Activated naive CD4-positive, alpha-beta T cell treated with anti-CD3 and anti-CD28 coated beads, Interleukin-2, amount 50 U/mL, for 72 hours (primary cell): ENCODE data around the gene CDK17. TPM values are rescaled to one million over a fixed set of nuclear protein-coding genes. Genes with fewer than 3 reads are reported as not detected.

Experiments used
- ATAC-seq, 2 donors: fragments of 150-1000 bp; cut with Tn5 transposase; 2 replicates each; pipeline ENCODE4 v1.10.0; 2021; ENCODE audit warnings: mild to moderate bottlenecking in 2 of 2, moderate library complexity in 2 of 2
- DNase-seq, 2 donors: peaks; one replicate each; pipeline ENCODE4 v3.0.0; 2021 to 2022; ENCODE audit warnings: low spot score in 2 of 2
- H3K27ac Mint-ChIP-seq, 2 donors: one replicate each; pipeline ENCODE4 v1.8.0; 2022; ENCODE audit warnings: mild to moderate bottlenecking in 2 of 2, mixed read lengths in 2 of 2
- H3K36me3 Mint-ChIP-seq, 2 donors: one replicate each; pipeline ENCODE4 v1.8.0; 2022; ENCODE audit warnings: mixed read lengths in 2 of 2
- H3K9me3 Mint-ChIP-seq, 2 donors: one replicate each; pipeline ENCODE4 v1.8.0; 2022; ENCODE audit warnings: mixed read lengths in 2 of 2
- total RNA-seq, 2 donors: library from RNA; stranded (reverse); gene quantifications; one replicate each; pipeline ENCODE4 v1.2.3, GENCODE V29; 2022

The CDK17 gene
- total RNA-seq, 2 donors from 2014 or later = 43.5 to 51.0 TPM

DNA sequence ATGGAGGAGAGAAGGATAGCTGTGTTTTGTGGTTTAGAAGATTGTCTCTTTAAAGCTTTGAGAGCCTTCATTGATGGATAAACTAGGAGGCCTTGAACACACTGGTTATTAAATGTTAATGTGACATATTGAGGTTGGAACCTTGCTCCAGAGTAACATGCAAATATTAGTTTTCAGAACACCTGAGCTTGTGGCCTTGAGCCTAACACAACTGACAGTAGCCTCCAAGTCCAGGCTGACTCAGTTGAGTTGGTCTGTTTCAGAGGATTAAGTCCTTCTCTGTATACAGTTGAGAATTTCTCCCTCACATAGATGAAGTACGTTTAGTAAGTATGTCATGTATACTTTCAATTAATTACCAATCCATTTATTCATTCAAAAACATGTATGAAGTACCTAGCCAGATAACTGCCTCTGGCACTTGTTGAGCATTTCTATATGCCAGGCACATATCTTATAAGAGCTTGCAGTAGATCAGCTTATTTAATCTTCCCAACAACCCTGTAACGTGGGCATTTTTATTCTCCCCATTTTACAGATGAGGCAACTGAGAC, 142.6 kb downstream of the CDK17 start:
- peak overlapping the region in 1 of 2 donors; percentile 62 for H3K27ac Mint-ChIP-seq
- H3K9me3 Mint-ChIP-seq = no peaks in the 10 kb centered on the region
- DNase-seq (peak in 1 of 2 donors; percentile 0), ATAC-seq (no peak)
- H3K36me3 Mint-ChIP-seq = peaks cover 8 to 14% of the 10 kb centered on the region in 2 donors

DNA sequence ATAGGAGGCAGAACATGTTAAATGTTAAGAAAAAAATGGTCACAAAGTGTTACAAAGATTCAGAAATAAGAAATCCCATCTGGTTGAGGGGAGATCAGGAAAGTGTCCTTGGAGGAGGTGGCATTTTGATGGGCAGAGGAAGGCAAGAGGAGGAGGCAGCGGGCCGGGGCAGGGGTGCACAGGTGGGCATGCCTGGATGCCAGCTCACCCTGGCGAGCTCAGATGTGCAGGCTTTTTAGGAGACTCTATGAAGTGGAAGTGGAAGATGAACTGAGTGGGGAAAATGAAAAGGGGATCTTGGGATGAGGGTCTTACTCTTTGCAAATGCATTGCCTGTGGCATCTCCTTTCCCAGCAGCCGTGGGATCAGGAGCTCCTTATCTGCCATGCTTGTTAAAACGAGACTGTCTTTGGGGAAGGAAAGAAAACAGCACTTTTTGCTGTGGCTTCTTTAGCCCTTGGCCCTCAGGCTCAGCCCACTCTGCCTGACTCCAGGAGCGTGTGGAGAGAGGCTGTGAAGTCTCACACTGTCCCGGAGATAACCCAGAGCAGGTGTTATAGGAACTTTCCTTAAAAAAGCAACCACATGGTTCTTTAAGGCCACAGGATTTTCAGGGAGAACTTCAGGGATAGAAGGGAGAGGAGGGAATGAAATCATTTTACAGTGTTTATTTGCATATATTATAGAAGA, 143.4 kb downstream of the CDK17 start:
- no peak overlapping the region for H3K27ac Mint-ChIP-seq
- DNase-seq (peak in 1 of 2 donors; percentile 2), ATAC-seq (no peak)
- H3K9me3 Mint-ChIP-seq = no peaks in the 10 kb centered on the region
- peaks cover 16 to 22% of the 10 kb centered on the region in 2 donors for H3K36me3 Mint-ChIP-seq

DNA sequence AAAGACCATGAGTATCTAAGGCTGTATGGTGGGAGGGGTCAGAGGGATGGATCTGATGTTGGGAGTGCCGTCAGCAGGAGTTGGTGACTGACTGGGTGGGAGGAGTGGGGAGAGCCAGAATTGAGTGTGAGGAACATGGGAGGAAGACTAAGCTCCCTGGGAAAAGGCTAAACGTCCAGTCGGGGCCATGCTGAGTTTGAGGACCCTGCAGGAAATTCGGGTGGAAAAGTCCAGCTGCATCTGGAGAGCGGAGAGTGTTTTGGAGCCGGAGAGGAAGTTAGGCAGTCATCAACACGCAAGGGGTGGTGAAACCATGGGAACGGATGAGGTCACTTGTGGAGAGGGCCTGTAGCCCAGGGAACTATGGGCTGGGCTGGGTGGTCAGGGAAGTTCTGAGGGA, 145.2 kb downstream of the CDK17 start:
- Mint-ChIP-seq H3K36me3 (peaks cover 22 to 24% of the 10 kb centered on the region in 2 donors), H3K9me3 (no peaks in the 10 kb centered on the region), H3K27ac (no peak overlapping the region)
- ATAC-seq (no peak), DNase-seq (no peak)

DNA sequence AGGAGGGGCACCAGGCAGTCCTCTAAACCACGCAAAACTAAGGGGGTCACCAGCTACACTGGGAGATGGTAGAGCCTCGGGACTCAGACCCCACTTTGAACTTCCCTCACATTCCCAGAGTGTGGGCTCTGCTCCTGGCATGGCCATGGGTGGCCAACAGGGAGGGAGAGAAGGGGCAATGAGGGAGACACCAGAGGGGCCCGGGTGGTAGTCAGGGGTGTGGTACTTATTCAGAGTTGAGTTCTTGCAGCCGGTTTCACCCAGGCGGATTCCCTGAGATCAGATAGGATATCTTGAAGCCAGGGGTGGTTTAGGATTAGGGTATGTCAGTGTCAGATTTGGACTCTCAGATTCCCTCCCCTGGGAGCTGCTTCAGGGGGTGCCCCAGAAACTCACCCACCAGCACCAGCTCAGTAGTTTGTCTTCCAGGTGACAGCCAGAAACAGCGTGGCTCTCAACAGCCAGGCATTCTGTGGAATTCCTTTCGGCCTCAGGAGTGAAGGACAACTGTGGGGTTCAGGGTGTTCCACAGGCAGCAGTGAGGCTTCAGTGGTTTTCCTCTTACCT, 150.0 kb downstream of the CDK17 start:
- Mint-ChIP-seq H3K9me3 (no peaks in the 10 kb centered on the region), H3K36me3 (peaks cover 38 to 57% of the 10 kb centered on the region in 2 donors), H3K27ac (peak overlapping the region; percentile 69 to 96)
- DNase-seq = no peak
- peak in 1 of 2 donors; percentile 9 for ATAC-seq

DNA sequence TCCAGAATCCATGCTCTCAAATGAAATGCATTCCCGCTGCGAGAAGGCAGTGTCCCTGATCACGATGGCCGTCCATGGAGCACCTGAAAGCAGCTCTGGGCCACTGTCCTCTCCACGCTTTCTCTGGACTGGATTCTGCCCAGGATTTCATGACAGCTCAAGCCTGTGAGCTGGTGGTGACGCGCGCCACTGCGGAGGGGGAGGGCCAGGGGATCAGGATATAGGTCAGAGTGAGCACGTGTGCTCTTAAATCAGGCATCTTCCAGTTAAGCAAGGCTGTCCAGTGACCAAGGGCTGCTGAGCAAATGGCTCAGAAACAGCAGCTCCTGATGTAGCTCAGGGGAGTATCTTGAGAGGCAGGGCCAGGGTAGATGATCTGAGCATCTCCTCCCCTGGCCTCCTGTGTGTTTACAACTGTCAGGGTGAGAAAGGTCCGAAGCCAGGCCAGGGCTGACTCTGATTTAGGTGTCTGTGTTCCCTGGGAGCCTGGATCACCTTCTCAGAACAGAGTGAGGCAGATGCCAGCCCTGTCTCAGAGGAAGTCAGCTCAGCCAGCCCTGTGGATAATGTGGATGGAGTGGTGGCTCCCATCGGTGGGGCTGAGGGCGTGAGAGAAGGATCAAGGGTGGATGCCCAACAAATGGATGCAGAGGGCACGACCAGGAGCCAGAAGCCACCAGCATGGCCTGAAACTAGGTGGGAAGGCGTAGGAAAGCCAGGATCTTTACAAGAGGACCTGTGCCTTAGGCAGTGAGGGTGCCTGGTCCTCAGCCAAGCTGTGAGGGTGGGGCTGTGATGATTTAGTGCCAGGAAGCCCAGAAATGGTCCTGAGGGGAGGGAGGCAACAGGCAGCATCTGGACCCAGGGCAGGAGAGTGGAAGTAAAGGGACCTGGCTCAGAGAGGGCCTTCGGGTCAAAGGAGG, 150.8 kb downstream of the CDK17 start:
- Mint-ChIP-seq H3K9me3 (no peaks in the 10 kb centered on the region), H3K27ac (peak overlapping the region; percentile 69 to 96), H3K36me3 (peaks cover 38 to 57% of the 10 kb centered on the region in 2 donors)
- DNase-seq = no peak
- ATAC-seq = peak in 1 of 2 donors; percentile 12

DNA sequence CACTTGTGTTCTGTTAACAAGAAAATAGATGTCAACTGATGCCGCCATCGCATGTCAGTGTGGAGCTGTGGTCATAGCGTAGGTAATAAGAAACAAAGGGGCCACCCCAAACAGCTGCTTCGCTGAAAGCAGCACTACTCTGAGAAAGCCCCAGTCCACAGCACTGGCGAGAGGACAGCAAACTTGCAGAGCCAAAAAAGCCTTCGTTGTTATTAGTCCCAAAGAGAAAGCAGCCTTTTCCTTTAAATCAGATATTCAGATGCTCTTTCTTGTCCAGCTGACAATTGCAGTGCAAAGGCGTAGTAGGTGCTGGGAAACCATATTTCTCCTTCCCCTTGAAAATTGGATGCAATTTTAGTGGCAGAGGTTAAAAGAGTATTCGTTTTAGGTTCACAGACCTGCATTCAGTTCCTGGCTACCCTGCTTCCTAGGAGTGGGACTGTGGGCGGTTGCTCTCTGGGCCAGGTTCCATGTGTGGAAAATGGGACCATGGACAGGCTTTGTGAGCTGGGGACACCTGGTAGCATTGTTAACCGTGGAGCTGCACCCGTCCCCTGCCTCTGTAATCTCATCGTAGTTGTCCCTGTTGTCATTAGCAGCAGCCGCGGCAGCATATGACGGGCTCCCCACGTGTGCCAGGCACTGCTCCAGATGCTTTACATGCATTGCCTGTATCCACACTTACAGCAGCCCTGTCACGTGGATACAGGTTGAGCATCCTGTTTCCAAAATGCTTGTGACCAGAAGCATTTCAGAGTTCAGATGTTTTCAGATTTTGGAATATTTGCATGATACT, 151.9 kb downstream of the CDK17 start:
- no peak for DNase-seq
- Mint-ChIP-seq H3K27ac (peak overlapping the region; percentile 63 to 83), H3K9me3 (no peaks in the 10 kb centered on the region), H3K36me3 (peaks cover 38 to 59% of the 10 kb centered on the region in 2 donors)
- ATAC-seq = no peak

DNA sequence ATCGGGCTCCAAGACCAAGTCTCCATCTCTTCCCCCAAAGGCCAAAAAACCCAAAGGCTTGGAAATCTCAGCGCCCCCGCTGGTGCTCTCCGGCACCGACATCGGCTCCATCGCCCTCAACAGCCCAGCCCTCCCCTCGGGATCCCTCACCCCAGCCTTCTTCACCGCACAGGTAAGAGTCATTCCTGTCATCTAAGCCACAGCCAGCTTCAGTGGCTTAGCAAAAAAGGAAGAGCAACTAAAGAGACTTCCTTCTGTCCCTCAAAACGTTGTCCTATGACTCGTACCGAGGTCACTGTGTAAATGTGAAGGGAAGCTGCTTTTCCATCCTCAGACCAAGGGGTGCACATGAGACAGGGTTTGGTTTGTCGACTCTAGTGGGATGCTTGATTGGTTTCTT, 152.7 kb downstream of the CDK17 start:
- H3K9me3 Mint-ChIP-seq = no peaks in the 10 kb centered on the region
- peak overlapping the region; percentile 63 to 83 for H3K27ac Mint-ChIP-seq
- DNase-seq = peak in 1 of 2 donors; percentile 23
- ATAC-seq = peak; percentile 74 to 91
- H3K36me3 Mint-ChIP-seq = peaks cover 38 to 64% of the 10 kb centered on the region in 2 donors

DNA sequence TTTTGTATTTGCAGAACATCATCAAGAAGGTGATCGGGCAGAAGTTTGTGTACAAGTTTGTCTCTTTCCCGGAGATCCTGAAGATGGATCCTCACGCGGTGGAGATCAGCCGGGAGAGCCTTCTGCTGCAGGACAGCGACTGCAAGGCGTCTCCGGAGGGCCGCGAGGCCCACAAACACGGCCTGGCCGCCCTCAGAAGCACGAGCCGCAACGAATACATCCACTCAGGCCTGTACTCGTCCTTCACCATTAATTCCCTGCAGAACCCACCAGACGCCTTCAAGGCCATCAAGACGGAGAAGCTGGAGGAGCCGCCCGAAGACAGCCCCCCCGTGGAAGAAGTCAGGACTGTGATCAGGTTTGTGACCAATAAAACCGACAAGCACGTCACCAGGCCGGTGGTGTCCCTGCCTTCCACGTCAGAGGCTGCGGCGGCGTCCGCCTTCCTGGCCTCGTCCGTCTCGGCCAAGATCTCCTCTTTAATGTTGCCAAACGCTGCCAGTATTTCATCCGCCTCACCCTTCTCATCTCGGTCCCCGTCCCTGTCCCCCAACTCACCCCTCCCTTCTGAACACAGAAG, 153.2 kb downstream of the CDK17 start:
- Mint-ChIP-seq H3K27ac (peak overlapping the region; percentile 63 to 83), H3K36me3 (peaks cover 32 to 59% of the 10 kb centered on the region in 2 donors), H3K9me3 (no peaks in the 10 kb centered on the region)
- peak in 1 of 2 donors; percentile 39 for DNase-seq
- ATAC-seq = no peak

DNA sequence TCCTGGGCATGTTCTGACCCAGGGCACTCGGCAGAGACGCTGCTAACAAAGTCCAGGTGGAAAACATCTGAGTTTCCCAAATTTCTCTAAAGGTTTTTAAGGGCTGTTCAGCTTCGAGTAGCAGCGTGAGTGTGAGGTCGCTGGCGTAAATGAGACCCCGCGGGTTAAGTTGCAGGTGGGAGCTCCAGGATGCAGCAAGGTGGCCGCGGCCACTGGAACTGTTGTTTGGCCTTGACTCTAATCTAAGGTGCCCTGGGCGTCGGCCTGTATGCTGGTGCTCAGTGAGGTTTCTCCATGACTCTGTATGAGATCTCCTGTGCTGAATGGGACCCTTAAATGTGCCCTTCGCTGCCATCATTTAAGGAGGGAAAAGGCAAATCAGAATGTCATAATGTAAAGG, 155.4 kb downstream of the CDK17 start:
- Mint-ChIP-seq H3K27ac (no peak overlapping the region), H3K9me3 (no peaks in the 10 kb centered on the region), H3K36me3 (peaks cover 16 to 39% of the 10 kb centered on the region in 2 donors)
- ATAC-seq (no peak), DNase-seq (peak in 1 of 2 donors; percentile 26)

DNA sequence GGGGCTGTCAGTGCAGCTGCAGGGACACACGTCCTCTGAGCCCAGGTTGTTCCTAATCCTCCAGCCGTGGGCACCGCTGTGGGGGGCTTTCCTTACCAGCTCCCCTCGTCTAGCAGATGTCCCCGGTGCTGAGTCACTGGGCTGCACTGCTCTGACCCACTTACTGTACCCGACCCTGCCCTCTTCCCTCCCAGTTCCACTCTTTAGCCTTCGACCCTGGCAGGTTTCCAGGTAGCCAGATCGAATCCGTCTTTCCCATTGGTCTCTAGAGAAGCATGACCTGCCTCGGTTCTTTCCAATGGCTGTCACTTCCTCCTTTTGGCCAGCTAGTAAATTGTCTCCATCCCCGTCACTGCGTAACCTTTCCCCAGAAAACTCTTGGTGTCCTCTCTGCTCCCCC, 157.6 kb downstream of the CDK17 start:
- Mint-ChIP-seq H3K27ac (peak overlapping the region; percentile 64 to 88), H3K9me3 (no peaks in the 10 kb centered on the region), H3K36me3 (peaks cover 12 to 27% of the 10 kb centered on the region in 2 donors)
- ATAC-seq (no peak), DNase-seq (peak in 1 of 2 donors; percentile 35)

DNA sequence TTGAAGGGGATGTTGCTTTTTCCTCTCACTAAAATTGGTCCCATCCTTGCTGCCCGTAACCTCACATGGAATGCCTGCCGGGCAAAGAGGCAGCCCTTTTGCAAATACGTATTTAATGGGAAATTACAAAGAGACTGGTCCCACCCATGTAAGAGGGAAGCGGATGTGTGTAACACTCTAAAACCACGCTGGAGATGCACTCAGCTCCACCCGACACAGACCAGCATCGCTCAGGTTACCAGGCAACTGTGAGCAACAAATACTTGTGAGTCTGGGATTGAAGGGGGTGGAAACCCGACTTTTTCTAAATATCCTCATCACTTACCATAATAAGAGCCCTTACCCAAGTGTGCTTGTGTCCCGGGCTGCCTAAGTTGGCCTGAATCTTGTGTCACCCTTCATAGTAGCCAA, 158.4 kb downstream of the CDK17 start:
- Mint-ChIP-seq H3K9me3 (no peaks in the 10 kb centered on the region), H3K27ac (peak overlapping the region; percentile 64 to 88), H3K36me3 (peaks cover 4 to 22% of the 10 kb centered on the region in 2 donors)
- peak; percentile 68 to 79 for ATAC-seq
- DNase-seq = peak; percentile 32 to 55

DNA sequence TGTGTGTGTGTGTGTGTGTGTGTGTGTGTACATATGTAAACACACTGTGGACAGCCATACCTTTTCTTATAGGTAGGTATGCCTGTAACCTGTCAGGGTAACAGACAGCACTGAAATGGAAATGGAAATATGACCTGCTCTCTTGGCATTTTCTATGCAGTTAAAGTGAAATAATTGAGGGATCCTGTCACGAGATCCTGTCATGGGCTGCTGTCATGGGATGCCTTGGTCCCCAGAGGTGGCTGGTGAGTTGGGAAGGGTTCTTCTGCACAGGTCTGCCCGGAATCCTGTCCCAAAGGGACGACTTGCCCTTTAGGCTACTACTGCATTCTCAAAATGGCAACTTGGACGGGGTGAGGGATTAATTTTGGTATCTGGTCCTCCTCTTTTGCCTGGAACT, 158.8 kb downstream of the CDK17 start:
- H3K9me3 Mint-ChIP-seq = no peaks in the 10 kb centered on the region
- DNase-seq (no peak), ATAC-seq (no peak)
- peaks cover under 1 to 22% of the 10 kb centered on the region in 2 donors for H3K36me3 Mint-ChIP-seq
- H3K27ac Mint-ChIP-seq = peak overlapping the region; percentile 64 to 88

DNA sequence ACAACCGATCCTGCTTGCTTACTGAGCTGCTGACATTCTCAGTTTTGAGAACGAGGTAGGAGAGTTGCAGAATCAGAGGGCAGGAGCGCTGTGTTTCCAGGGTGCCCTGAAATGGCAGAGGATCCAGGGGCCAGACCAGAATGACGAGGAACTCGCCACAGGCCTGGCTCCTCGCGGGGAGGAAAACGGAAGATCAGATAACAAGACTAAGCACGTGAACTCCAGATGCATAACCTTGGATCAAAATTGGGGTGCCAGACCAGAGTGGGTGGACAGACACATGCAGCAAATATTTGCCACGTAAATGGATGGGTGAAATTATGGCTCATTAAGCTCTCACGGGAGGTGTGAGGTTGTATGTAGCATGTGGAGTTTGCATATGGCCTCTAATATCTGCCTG, 159.6 kb downstream of the CDK17 start:
- H3K27ac Mint-ChIP-seq = peak overlapping the region in 1 of 2 donors; percentile 40
- no peak for ATAC-seq
- H3K9me3 Mint-ChIP-seq = no peaks in the 10 kb centered on the region
- H3K36me3 Mint-ChIP-seq = peaks cover 5 to 28% of the 10 kb centered on the region in 2 donors
- no peak for DNase-seq

DNA sequence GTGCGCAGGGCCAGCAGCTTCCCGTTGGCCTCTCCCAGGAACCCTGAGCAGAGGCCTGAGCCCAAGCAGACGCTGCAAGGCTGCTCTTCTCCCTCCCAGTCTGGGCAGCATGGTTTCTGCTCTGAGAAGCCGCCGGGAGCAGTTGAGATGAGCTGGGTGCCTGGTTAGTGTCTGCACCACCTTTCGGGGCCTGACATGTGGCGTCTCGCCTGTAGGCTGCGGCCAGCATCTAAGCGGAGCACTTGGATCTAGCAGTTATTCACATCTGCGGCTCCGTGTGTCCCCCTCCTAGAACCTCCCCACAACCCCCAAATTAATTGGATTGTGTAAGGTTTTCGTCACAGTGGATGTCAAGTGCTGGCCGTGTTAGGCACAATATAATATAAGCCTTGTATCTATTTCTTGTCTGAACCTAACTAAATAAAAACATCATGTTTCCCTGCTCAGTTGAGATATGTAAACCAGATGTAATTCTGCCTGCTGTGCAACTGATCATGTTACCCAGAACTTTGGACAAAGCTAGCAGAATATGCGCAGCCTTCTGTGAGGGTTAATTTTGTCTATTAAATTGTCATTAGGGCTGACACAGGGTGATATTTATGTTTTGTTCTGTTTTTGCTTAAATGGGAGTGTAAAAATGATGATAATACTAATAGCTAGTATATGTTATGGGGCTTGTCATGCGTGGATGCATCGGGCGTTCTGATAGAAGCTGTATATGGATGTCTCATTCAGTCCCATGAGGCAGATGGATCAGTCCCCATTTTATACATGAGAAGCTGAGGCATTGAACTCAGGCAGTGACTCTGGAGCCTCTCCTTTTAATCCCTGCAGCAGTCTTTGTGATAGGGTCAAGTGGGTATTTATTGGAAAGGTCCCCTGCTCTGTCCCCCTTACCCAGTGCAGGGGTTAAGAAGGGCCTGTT, 160.3 kb downstream of the CDK17 start:
- DNase-seq (no peak), ATAC-seq (no peak)
- no peak overlapping the region for H3K27ac Mint-ChIP-seq
- peaks cover 5 to 33% of the 10 kb centered on the region in 2 donors for H3K36me3 Mint-ChIP-seq
- H3K9me3 Mint-ChIP-seq = no peaks in the 10 kb centered on the region
